A673 (cell line): ENCODE measurements around the gene SPTBN2. TPM values are rescaled to one million over a fixed set of nuclear protein-coding genes. Genes with fewer than 3 reads are reported as not detected.

Source experiments
- Bru-seq: library from RNA; stranded (reverse); fragments of 400-500 nt; gene quantifications from one replicate; lab custom pipeline; 2021; lab: Mats Ljungman, UMichigan
- BruChase-seq, 2 experiments: library from RNA; stranded (reverse); fragments of 400-500 nt; gene quantifications; one replicate each; lab custom pipeline; 2021; lab: Mats Ljungman, UMichigan
- BruUV-seq: library from RNA; stranded (reverse); fragments of 400-500 nt; replicated peaks from 2 replicates; lab custom pipeline; 2021; lab: Mats Ljungman, UMichigan
- CTCF ChIA-PET: fragments of 300-600 bp; sonication (Branson Sonifier 250); formaldehyde crosslinking; loops from one replicate; lab custom pipeline; 2022; ENCODE audit warnings: antibody characterized with exemption; lab: Charles Lee
- POLR2A ChIA-PET: fragments of 300-600 bp; sonication (Branson Sonifier 250); formaldehyde crosslinking; loops from one replicate; lab custom pipeline; 2022; ENCODE audit warnings: antibody characterized with exemption; ENCODE audit not compliant: low non-redundant PET; lab: Charles Lee
- DNase-seq: peaks from one replicate; pipeline ENCODE4 v3.0.0-alpha.2; 2015; ENCODE audit warnings: low spot score
- H3K27ac ChIP-seq: fragments of 200-600 bp; sonication (generic); 2 replicates; pipeline ENCODE4 v1.5.1; 2016; ENCODE audit warnings: mixed run types, low read depth, mild to moderate bottlenecking, mixed read lengths, antibody characterized with exemption, low read length; ENCODE audit not compliant: poor library complexity, severe bottlenecking
- H3K27me3 ChIP-seq: fragments of 200-600 bp; sonication (generic); replicated peaks from 2 replicates; pipeline ENCODE4 v1.6.1; 2017; ENCODE audit warnings: mixed run types, low read depth, mild to moderate bottlenecking, mixed read lengths, antibody characterized with exemption, low read length; ENCODE audit not compliant: insufficient read depth, poor library complexity
- H3K36me3 ChIP-seq: fragments of 200-600 bp; sonication (generic); 2 replicates; pipeline ENCODE4 v1.6.1; 2016; ENCODE audit warnings: mixed run types, mild to moderate bottlenecking, mixed read lengths, antibody characterized with exemption, low read length; ENCODE audit not compliant: insufficient read depth, poor library complexity, severe bottlenecking
- H3K4me1 ChIP-seq: fragments of 200-600 bp; sonication (generic); 2 replicates; pipeline ENCODE4 v1.6.1; 2017; ENCODE audit warnings: mixed run types, mild to moderate bottlenecking, mixed read lengths, antibody characterized with exemption, low read length; ENCODE audit not compliant: insufficient read depth, poor library complexity, severe bottlenecking
- H3K4me3 ChIP-seq: fragments of 200-600 bp; sonication (generic); 2 replicates; pipeline ENCODE4 v1.5.1; 2016; ENCODE audit warnings: low read depth, mixed run types, mild to moderate bottlenecking, mixed read lengths, low read length; ENCODE audit not compliant: poor library complexity, severe bottlenecking
- H3K9me3 ChIP-seq: fragments of 200-600 bp; sonication (generic); 2 replicates; pipeline ENCODE4 v1.6.1; 2016; ENCODE audit warnings: mixed run types, low read depth, mild to moderate bottlenecking, mixed read lengths, antibody characterized with exemption, low read length; ENCODE audit not compliant: poor library complexity, severe bottlenecking
- EZH2 ChIP-seq: fragments of 200-600 bp; sonication (generic); IDR thresholded peaks from 2 replicates; pipeline ENCODE4 v1.6.1; 2017; ENCODE audit warnings: borderline replicate concordance, low read depth, mild to moderate bottlenecking, mixed read lengths, antibody characterized with exemption, low read length; ENCODE audit not compliant: poor library complexity, severe bottlenecking
- intact Hi-C: fragments of 100-400 bp; cut with micrococcal nuclease; formaldehyde crosslinking; loops from one replicate; pipeline ENCODE4 v1.10.0; 2022; ENCODE audit not compliant: unreplicated experiment
- long read RNA-seq: library from polyadenylated mRNA; stranded (forward); transcript quantifications from one replicate; pipeline ENCODE4 v2.0.0, GENCODE V29; 2022
- total RNA-seq: library from RNA; stranded (reverse); gene quantifications from 2 replicates; pipeline ENCODE4 v1.2.3, GENCODE V29; 2021
- TF ChIP-seq, protein P1 (sequence below): fragments of 300-800, 200-600 bp; sonication (generic); conservative IDR thresholded peaks from 2 replicates; pipeline ENCODE4 v1.5.1; 2017; ENCODE audit warnings: low read depth, mild to moderate bottlenecking, antibody characterized with exemption, low read length, moderate library complexity, mixed read lengths

Gene SPTBN2
- total RNA-seq (21.1 and 34.4 TPM in 2 replicates), Bru-seq, nascent RNA (percentile 48 among the genes with signal in this experiment), BruChase-seq, experiment 1, labeled RNA remaining after a 2-hour chase (percentile 55 among the genes with signal in this experiment), BruChase-seq, experiment 2, labeled RNA remaining after a 6-hour chase (percentile 65 among the genes with signal in this experiment)
- long read RNA-seq, partial matches to known transcripts: 12 of 14 reads
- long read RNA-seq, other reads (novel, unspliced or antisense): 1 of 14 reads

GRCh38 chr11:66728693-66729385, at the start of gene SPTBN2:
Gene SPTBN2, minus strand, starts transcription at chr11:66729216. Its CDS starts 7,976 bp downstream, at chr11:66721240.
- peak; percentile 48 for DNase-seq
- peak within 1 kb of the TSS; percentile 55 for H3K4me3 ChIP-seq
- POLR2A ChIA-PET: no interaction called here
- TF ChIP-seq, protein P1, sequence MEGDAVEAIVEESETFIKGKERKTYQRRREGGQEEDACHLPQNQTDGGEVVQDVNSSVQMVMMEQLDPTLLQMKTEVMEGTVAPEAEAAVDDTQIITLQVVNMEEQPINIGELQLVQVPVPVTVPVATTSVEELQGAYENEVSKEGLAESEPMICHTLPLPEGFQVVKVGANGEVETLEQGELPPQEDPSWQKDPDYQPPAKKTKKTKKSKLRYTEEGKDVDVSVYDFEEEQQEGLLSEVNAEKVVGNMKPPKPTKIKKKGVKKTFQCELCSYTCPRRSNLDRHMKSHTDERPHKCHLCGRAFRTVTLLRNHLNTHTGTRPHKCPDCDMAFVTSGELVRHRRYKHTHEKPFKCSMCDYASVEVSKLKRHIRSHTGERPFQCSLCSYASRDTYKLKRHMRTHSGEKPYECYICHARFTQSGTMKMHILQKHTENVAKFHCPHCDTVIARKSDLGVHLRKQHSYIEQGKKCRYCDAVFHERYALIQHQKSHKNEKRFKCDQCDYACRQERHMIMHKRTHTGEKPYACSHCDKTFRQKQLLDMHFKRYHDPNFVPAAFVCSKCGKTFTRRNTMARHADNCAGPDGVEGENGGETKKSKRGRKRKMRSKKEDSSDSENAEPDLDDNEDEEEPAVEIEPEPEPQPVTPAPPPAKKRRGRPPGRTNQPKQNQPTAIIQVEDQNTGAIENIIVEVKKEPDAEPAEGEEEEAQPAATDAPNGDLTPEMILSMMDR: no peak
- BruUV-seq: no TSS peak
- H3K27ac ChIP-seq: no peak within 1 kb of the TSS
- no peaks in the 10 kb centered on the region for H3K4me1 ChIP-seq
- H3K36me3 ChIP-seq: no peaks in the 10 kb centered on the region
- H3K27me3 ChIP-seq: peaks cover 14% of the 10 kb centered on the region
- CTCF ChIA-PET: interaction anchor here (0.6 kb wide), 1 partner anchor 8 kb away, joined by 5 read pairs; no protein-coding TSS in a partner anchor
- H3K9me3 ChIP-seq: no peaks in the 10 kb centered on the region
- intact Hi-C loops: no loop called here

GRCh38 chr11:66768818-66769217, 39.8 kb upstream of the SPTBN2 start:
- H3K27me3 ChIP-seq: no peaks in the 10 kb centered on the region
- no TSS peak for BruUV-seq
- TF ChIP-seq EZH2: no peak
- TF ChIP-seq, protein P1: no peak
- H3K4me3 ChIP-seq: no peak overlapping the region
- H3K4me1 ChIP-seq: no peaks in the 10 kb centered on the region
- H3K27ac ChIP-seq: no peak overlapping the region
- DNase-seq: no peak
- POLR2A ChIA-PET: interaction anchor here (0.5 kb wide), 1 partner anchor 1835 kb away, joined by 5 read pairs; no protein-coding TSS in a partner anchor
- intact Hi-C loops: no loop called here
- H3K9me3 ChIP-seq: no peaks in the 10 kb centered on the region
- CTCF ChIA-PET: no interaction called here
- H3K36me3 ChIP-seq: no peaks in the 10 kb centered on the region

GRCh38 chr11:66768088-66768521, 39.1 kb upstream of the SPTBN2 start:
- Histone ChIP-seq H3K4me1 (no peaks in the 10 kb centered on the region), H3K36me3 (no peaks in the 10 kb centered on the region), H3K27ac (no peak overlapping the region), H3K27me3 (no peaks in the 10 kb centered on the region), H3K4me3 (no peak overlapping the region), H3K9me3 (no peaks in the 10 kb centered on the region)
- TF ChIP-seq, protein P1: no peak
- TF ChIP-seq EZH2: no peak
- intact Hi-C loops: no loop called here
- DNase-seq: no peak
- CTCF ChIA-PET: no interaction called here
- BruUV-seq: no TSS peak
- POLR2A ChIA-PET: no interaction called here
